Fibroblast of the conjunctiva (primary cell): ENCODE results near the gene BPIFB2.

Experiments used
- DNase-seq: peaks from one replicate; pipeline ENCODE4 v3.0.0-alpha.2; 2010; ENCODE audit warnings: low read depth

BPIFB2 gene

GRCh38 chr20:33022694-33023438 is 15.4 kb downstream of the BPIFB2 start:
- DNase-seq: no peak

- no peak for DNase-seq
Observed at GRCh38 chr20:33023439-33024242, 16.1 kb downstream of the BPIFB2 start.

GRCh38 chr20:33024243-33024560 is 16.7 kb downstream of the BPIFB2 start:
- no peak for DNase-seq

- no peak for DNase-seq
Observed at GRCh38 chr20:33024609-33025317, 17.3 kb downstream of the BPIFB2 start.

GRCh38 chr20:33025318-33025876 is 17.9 kb downstream of the BPIFB2 start:
- no peak for DNase-seq

- DNase-seq: no peak
Observed at GRCh38 chr20:33026072-33026778, 18.7 kb downstream of the BPIFB2 start.

GRCh38 chr20:33026779-33027759 is 19.6 kb downstream of the BPIFB2 start:
- DNase-seq: no peak

GRCh38 chr20:33027769-33028751 is 20.6 kb downstream of the BPIFB2 start:
- DNase-seq: no peak

GRCh38 chr20:33028875-33029274 is 21.4 kb downstream of the BPIFB2 start:
- no peak for DNase-seq

GRCh38 chr20:33030076-33030475 is 22.6 kb downstream of the BPIFB2 start:
- no peak for DNase-seq

- no peak for DNase-seq
Observed at GRCh38 chr20:33030569-33030968, 23.1 kb downstream of the BPIFB2 start.

- DNase-seq: no peak
Observed at GRCh38 chr20:33031531-33031930, 24.0 kb downstream of the BPIFB2 start, which contains the start of gene BPIFB6. Gene BPIFB6, plus strand, starts transcription at chr20:33031648. Its CDS starts 0 bp downstream, at chr20:33031648.

GRCh38 chr20:33032555-33032954 is 25.1 kb downstream of the BPIFB2 start:
- no peak for DNase-seq

GRCh38 chr20:33033381-33033780 is 25.9 kb downstream of the BPIFB2 start:
- no peak for DNase-seq

GRCh38 chr20:33034115-33034514 is 26.6 kb downstream of the BPIFB2 start:
- DNase-seq: no peak

GRCh38 chr20:33034901-33035492 is 27.5 kb downstream of the BPIFB2 start:
- no peak for DNase-seq

- DNase-seq: no peak
Observed at GRCh38 chr20:33037456-33037855, 30.0 kb downstream of the BPIFB2 start.

- no peak for DNase-seq
Observed at GRCh38 chr20:33038243-33038642, 30.7 kb downstream of the BPIFB2 start.

GRCh38 chr20:33042430-33042829 is 34.9 kb downstream of the BPIFB2 start:
- no peak for DNase-seq
